HG03439 (cell line): ENCODE results near the gene SLC16A3.
"Not testable (repeated sequence)": the region's sequence is repeated elsewhere in the genome, so short reads cannot be mapped to it uniquely, and the experiment has no call there.

Experiments
- ATAC-seq: cut with Tn5 transposase; IDR thresholded peaks from one replicate; pipeline ENCODE4 v1.9.1; 2021; ENCODE audit warnings: mild to moderate bottlenecking, moderate library complexity; ENCODE audit not compliant: unreplicated experiment

SLC16A3 gene

GRCh38 chr17:82259972-82260961, 31.4 kb downstream of the SLC16A3 start:
- ATAC-seq, result not testable (repeated sequence)

- ATAC-seq, result no peak
Observed at GRCh38 chr17:82262344-82262743, 33.5 kb downstream of the SLC16A3 start.

GRCh38 chr17:82263641-82264040, 34.8 kb downstream of the SLC16A3 start:
- no peak for ATAC-seq

GRCh38 chr17:82266142-82266541, 37.3 kb downstream of the SLC16A3 start:
- ATAC-seq, result no peak

GRCh38 chr17:82267575-82268379, 38.9 kb downstream of the SLC16A3 start:
- no peak for ATAC-seq

GRCh38 chr17:82269138-82269881, 40.5 kb downstream of the SLC16A3 start:
- no peak for ATAC-seq

- no peak for ATAC-seq
Observed at GRCh38 chr17:82269882-82270500, 41.1 kb downstream of the SLC16A3 start.

- no peak for ATAC-seq
Observed at GRCh38 chr17:82270651-82271050, 41.8 kb downstream of the SLC16A3 start.

- ATAC-seq, result no peak
Observed at GRCh38 chr17:82271401-82271800, 42.6 kb downstream of the SLC16A3 start.

- no peak for ATAC-seq
Observed at GRCh38 chr17:82272495-82273326, 43.9 kb downstream of the SLC16A3 start.

- peak; percentile 73 for ATAC-seq
Observed at GRCh38 chr17:82273327-82274133, 44.7 kb downstream of the SLC16A3 start, which contains the start of gene CSNK1D. CSNK1D (minus strand) TSS chr17:82273700; CDS start chr17:82273381, 319 bp downstream.

- no peak for ATAC-seq
Observed at GRCh38 chr17:82274134-82275020, 45.5 kb downstream of the SLC16A3 start.

- no peak for ATAC-seq
Observed at GRCh38 chr17:82275326-82275725, 46.5 kb downstream of the SLC16A3 start.

- ATAC-seq, result no peak
Observed at GRCh38 chr17:82276938-82277337, 48.1 kb downstream of the SLC16A3 start.

GRCh38 chr17:82277851-82278250, 49.0 kb downstream of the SLC16A3 start:
- no peak for ATAC-seq

GRCh38 chr17:82278308-82278707, 49.5 kb downstream of the SLC16A3 start:
- ATAC-seq, result no peak

GRCh38 chr17:82278786-82279391, 50.0 kb downstream of the SLC16A3 start:
- no peak for ATAC-seq
